ENCODE measurements around the gene PSMD3.

The PSMD3 gene

DNA sequence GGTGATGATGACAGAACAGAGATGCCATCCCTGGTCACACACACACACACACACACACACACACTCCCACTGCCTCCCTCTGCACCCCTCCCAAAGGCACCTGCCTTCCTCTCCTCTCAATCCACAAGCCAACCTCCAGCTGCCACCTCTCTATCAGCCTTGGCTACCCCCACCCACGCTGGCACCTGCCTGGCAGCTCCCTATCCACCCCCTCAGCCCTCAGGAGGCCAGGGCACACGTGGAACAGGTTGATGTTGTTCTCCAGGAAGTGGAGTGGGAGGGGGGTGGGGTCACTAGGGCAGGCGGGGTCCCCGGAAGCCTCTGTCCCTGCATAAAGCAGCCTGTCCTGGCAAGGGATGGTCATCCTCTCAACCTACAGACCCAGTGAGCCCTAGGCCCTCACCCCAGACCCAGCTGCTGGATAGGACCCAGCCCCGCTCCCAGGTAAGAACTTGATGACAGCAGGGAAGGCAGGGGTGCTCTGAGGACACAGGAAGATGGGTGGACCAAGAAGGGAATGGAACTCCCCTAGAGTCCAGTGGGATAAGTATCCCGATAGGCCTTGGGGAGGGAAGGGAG lies 17.9 kb upstream of the PSMD3 start, which contains the start of gene GSDMA:
Gene GSDMA, plus strand, starts transcription at position 363 of the 579 bp plus-strand sequence. CDS start 2,684 bp downstream, outside the sequence.
- DNase-seq: no peak

DNA sequence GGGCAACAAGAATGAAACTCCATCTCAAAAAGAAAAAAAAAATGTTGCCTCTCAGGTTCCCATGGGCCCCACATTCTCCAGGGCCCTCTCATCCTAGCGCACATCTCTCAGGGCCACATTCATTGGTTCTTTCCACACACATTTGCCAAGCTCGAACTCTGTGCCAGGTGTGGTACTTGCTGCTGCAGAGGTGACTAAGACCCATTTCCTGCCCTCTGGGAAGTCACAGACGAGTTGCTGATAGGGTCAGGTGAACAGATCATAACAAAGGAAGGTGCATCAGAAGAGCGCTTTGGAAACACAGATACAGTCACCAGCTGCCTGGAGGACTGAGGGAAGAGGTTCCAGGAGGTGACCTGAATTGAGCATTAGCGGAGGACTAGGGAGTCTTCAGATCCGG lies 16.8 kb upstream of the PSMD3 start:
- DNase-seq: no peak

DNA sequence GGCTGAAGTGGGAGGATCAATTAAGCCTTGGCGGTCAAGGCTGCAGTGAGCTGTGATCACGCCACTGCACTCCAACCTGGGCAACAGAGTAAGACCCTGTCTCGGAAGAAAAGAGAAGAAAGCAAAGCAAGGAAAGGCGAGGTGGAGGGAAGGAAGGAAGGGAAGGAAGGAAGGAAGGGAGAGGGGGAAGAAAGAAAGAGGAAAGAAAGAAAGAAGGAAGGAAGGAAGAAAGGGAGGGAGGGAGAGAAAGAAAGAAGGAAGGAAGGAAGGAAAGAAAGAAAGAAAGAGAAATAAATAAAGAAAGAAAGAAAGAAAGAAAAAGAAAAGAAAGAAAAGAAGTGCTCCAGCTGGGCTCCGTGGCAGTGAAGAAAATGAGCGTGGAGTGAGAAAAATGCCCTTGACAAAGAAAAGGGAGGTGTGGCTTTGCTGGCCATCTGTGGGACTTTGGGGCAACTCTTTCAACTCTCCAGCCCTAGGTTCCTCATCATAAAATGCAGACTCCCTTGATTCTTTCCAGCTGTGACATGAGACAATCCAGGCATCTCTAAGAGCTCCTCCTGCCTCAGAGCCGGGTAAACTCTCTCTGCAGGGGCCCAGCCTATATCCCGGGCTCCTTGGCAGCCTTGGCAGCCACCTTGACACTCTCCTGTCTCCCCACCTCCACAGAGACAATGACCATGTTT lies 15.4 kb upstream of the PSMD3 start:
- no peak for DNase-seq

DNA sequence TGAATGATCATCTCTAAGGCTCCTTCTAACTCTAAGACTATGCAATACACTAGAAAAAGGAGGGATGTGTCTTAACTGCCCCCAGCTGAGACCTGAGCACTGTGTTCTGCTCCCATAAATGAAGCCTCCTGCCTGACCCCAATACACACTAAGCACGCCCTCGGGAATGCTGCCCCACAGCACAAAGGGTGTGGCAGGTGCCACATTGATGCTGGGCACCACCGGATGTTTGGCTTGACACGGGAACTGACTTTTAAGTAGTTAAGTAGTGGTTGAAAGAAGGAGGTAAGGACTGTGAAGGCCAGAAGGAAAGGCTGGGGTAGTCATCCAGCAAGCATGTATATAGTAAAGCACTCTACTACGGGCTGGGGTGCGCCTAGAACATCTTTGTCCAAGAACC lies 13.8 kb upstream of the PSMD3 start:
- DNase-seq: no peak

DNA sequence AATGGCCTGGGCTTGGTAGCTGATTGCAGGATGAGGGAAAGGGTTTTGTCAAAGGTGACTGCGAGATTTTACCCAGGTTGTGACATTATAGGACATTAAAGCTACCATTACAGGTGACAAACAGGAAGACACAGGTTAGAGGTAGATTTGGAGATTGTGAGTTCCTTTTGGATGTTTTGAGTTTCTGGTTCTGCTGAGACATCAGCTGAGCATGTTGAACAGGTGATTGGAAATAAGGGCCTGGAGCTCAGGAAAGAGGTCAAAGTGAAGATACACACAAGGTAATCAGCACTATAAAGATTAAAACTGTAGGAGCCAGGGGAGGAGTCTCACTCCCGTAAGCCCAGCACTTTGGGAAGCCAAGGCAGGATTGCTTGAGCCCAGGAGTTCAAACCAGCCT lies 11.8 kb upstream of the PSMD3 start:
- DNase-seq: no peak

DNA sequence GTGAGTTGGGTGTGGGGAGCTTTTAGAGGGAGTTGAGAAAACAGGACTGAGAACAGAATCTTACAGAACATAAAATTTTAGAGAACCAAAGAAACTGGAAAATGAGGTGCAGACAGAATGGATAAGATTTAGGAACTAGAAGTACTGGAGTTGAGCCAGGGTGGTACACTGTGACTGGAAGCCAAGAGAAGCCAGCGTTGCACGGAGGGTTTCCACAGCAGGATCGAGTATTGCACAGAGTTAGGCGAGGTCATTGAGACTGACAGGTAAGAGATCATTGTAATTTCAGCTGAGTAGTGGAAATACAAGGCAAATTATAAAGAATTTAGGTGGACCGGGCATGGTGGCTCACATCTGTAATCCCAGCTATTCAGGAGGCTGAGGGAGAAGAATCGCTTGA lies 11.2 kb upstream of the PSMD3 start:
- DNase-seq: peak; percentile 35 to 50 (median 45)

DNA sequence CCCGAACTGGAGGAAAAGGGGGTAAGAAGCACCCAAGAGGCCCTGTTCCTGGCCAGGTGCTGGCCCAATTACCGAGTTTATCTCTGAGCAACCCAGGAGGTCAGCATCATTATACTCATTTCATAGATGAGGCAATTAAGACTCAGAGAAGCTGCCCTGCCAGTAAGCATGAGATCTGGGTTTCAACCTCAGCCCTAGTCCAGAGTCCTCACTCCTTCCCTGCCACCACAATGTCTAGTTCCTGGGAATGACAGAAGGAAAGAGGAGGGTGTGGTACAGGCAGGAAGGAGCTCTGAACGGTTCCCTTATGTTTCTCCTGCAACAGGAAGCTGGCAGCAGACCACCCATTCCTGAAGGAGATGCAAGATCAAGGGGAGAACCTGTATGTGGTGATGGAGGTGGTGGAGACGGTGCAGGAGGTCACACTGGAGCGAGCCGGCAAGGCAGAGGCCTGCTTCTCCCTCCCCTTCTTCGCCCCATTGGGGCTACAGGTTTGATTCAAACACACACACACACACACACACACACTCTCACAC lies 10.4 kb upstream of the PSMD3 start:
- DNase-seq: no peak

DNA sequence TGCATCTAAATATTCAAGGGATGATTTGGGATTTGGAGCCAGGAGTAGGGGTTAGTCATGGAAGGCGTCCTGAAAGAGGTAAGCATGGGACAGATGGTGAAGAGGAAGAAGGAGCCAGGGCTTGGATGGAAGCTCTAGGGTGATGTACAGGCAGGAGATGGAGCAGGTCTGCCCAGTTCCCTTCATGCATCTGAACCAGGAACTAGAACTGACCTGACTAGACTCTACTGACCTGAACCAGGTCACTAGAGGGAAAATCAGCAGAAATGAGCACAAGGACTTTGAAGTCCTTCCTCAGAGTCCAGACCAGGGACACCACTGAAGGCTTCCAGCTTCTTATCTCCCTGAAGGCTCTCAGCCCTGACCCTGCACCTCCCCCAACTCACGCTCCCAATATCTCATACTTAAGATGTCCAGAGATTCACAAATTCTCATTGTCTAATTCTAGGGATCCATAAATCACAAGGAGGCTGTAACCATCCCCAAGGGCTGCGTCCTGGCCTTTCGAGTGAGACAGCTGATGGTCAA lies 9.5 kb upstream of the PSMD3 start:
- no peak for DNase-seq

DNA sequence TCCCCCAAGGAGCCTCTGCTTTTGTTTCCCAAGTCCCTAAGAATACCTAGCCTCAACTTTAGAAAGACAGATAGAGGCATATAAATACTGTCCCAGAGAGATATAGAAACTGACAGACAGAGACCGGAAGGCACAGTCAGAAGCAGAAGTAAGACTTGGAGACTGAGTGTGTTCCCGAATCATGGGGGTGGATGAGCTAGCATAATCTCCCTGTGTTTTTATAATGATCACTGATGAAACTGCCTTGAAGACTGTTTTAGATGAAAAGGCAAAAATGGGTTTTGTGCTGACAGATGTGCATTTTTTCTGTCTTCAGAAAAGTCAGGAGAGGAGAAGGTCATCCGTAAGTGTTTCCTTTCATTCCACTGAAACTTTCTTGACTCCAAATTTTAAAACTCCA lies 8.3 kb upstream of the PSMD3 start:
- DNase-seq: peak; percentile 81 to 90 (median 82)

DNA sequence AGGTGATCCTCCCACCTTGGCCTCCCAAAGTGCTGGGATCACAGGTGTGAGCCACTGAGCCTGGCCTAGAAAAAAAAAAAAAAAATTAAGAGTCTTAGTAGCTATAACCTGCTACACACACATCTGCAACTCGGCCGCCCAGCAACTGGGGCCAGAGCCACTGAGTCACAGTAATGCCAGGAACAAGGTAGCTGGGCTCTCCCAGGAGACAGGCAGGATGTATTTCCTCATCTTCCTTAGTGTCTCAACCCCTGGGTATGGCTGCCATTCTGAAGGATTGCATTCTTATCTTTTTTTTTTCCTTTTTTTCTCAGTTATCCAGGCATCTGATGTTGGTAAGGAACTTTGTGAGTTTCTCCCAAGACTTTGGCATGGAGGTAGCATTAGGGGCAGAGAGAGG lies 7.1 kb upstream of the PSMD3 start:
- DNase-seq: no peak

DNA sequence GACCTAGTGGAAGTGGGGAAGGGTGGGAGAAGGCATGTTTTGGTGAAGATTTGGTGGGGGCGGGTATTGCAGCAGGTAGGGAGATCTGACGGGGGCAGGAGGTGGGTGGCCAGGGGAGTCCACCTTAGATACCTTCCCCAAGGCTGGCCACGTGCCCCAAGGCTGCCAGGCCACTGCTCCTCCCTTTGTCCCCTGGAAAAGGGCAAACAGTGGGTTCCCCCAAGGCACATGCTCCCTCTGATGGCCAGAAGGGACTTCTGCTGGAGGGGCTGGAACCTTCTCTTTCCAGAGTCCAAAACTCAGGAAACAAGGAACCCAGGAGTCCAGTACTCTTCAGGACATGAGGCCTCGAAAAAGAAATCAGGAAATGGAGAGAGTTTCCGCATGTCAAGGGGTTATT lies 6.2 kb upstream of the PSMD3 start:
- DNase-seq: no peak

DNA sequence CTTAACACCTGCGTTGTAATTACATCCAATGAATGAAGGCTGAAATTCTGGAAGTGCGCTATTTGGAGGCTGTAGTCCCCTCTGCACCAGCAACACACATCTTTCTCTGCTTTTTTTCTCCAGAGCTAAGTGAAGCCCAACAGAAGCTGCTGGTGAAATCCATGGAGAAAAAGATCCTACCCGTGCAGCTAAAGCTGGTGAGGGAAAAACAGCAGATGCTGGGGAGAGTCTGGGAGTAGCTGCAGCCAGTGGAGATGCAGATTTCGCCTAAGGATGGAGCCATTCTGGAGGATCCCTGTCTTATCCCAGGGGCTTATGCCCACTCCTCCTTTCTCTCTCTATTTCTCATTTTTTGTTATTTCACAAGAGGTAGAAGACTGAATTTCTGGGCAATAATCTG lies 4.8 kb upstream of the PSMD3 start:
- DNase-seq: no peak

DNA sequence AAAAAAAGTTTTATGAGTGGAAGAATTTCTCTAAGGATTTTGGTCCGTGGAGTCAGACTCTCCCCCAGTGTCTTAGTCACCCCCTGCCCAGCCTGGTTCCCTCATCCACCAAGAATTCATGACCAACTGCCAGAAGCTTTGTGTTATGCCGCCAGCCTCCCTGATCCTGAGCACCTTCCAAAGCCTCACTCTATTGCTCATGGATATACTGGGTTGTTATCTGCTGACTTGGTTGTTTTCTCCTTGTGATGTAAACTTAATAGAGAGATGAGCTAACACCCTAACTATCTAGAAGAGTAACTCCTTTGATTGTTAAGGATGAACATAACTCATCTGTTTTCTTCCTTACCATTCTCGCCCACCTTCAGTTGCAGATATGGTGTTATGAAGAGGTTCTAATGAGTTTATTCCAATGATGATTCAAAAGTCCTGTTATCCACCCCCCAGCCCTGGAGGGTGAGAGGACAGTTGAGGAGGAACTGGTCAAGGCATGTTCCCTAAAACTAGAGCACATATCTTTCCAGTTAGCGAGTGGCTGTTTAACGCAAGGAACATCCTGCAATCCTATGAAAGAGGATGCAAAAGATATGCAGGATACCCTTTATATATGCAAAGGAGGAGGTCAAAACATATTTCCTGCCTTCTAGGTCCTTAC lies 1.5 kb upstream of the PSMD3 start:
- DNase-seq: peak; percentile 53 to 56 (median 53)

DNA sequence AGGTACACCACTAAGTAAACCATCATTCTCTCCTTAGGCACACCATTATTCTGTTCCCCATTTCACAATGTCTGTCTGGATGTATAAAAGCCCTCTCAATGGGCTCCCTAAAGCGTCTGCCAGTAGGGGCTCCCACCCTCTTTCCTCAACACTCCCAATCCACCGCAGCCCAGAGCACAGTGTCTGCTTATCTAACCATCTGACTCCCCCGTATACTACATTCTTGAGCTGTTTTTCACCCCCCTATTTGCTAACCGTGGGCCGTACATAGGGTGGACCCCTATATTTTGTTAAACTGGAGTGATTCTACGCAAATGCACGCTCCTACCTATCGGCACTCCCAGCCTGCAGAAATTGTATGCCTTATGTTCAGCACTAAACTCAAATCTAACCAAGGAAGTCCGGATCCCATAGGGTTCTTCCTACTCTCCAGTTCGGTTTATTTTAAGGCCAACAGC lies 685 bp upstream of the PSMD3 start:
- peak in 2 of 3 donors; percentile 19 to 41 for DNase-seq

DNA sequence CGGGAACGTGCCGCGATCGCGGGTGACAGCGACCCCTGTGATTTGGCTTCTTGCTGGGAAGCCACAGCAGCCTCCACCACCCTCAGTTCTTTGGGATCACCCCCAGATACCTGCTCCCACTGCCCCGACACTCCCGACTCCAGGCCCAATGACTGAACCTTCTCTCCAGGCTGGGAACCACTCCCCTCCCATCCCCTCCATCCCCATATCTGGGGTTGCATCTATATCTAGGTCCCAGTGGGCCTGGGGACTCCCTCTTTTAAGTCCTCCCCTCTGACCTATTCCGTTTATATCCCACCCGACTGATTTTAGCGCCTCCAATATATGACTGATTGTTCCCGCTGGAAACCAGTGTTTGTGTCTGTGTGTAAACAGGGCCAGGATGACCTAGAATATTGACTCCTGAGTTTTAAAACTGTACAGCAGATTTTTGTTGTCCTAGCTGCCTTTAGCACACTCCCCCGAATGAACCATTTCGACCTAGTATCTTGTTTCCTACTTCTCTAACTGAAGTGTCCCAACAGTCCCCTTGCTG lies 667 bp downstream of the PSMD3 start:
- DNase-seq: no peak

DNA sequence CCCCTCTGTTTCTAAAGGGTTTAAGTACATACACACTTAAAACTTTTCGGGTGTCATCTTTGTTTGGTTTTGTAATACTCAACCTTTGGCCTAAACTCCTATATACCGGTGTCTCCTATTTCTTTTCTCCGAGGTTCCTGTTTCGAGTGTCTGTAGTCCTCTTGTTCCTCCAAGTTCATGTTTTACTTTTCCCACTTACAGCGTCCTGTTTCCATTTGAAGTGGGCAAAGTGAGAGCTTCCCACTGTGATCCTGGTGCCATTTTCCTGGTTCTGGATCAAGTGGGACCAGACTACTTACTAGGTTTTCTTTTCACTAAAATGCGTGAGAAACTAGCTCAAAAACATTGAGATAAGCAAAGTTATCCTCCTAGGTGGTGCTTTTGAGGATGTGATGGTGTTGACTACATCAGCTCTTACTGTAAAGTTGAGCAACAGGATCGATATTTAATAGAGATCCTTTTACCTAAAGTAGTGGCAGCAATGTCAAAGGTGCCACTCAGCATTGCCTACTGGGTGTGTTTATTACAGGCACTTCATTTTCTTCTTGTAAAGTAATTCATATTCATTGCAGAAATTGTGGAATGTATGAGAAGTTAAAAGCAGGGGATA lies 1.3 kb downstream of the PSMD3 start:
- DNase-seq: peak in 1 of 3 donors; percentile 37

DNA sequence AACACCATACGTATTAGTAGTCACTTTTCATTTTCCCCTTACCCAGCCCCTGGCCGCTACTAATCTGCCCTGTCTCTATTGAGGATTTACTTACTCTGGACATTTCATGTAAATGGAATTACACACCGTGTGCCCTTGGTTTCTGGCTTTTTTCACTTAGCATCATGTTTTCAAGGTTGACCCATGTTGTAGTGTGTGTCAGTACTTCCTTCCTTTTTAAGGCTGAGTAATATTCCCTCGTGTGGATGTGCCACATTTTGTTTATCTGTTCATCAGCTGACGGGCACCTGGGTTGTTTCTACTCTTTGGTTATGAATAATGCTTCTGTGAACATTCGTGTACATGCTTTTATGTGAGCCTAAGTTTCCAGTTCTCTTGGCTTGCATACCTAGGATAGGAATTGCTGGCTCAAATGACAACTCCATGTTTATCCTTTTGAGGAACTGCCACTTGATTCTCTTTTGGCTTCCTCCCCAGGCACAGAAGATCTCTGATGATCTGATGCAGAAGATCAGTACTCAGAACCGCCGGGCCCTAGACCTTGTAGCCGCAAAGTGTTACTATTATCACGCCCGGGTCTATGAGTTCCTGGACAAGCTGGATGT lies 7.7 kb downstream of the PSMD3 start:
- no peak for DNase-seq

DNA sequence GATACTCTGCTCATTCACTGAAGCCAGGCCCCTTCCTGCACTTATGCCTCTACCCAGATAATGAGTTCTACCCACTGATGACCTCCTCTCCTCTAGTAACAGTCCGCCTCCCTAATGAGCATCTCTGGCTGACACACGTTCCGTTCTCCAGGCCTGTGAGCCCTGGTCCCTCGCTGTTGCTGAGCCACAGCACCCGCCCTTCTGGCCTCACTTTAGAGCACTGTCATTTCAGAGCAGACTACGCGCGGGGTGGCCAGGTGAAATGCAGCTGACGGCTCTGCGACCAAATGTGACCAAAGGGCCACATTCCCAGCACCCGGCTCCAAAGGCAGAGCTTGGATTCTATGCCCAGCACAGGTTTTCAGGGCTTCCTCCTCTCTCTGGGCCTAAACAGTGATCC lies 13.8 kb downstream of the PSMD3 start:
- DNase-seq: no peak

DNA sequence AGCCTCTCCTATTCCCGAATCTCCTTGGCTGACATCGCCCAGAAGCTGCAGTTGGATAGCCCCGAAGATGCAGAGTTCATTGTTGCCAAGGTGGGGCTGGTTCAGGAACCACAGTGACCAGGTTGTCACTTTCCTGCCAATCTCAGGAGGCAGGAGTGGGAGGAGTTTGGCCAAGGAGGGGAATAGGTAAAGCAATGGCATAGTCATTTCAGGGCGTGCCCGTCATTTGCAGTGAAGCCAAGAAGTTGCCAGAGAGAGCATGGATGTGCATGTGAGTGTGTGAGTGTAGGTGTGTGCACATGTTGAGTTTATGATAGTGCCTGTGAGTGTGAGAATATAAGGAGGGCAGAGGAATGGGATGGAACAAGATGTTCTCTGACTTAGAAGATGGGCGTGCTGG lies 14.8 kb downstream of the PSMD3 start:
- no peak for DNase-seq

DNA sequence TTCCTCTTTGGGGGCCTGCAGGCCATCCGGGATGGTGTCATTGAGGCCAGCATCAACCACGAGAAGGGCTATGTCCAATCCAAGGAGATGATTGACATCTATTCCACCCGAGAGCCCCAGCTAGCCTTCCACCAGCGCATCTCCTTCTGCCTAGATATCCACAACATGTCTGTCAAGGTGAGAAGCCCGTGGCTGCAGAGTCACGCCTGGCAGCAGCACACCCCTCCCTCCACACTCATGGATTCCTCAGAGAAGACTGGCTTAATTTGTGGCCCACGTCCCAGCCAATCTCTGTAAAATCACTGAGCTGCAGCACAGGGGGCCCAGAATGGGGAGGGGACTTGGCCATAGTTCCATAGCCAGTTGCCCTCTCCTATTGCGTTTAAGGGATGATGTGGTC lies 15.6 kb downstream of the PSMD3 start:
- no peak for DNase-seq

DNA sequence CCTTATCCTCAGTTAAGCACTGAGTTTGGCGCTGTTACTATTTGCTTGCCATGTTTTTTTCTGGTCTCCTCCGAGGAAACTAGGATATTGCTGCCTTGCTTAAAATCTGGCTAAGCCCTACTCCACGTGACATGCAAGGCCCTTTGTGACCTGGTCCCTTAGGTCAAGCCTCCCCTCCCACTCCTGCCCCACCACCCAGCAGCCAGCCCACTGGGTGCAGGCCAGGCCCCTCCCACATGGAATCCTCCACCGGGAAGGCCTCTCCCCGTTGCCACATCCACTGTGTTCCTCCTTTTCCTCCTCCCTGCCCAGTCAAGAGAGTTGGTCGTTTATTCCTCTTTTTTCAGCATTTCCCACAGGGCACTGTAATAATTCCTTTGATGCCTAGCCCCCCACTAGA lies 16.2 kb downstream of the PSMD3 start:
- DNase-seq: peak; percentile 48 to 70 (median 48)

DNA sequence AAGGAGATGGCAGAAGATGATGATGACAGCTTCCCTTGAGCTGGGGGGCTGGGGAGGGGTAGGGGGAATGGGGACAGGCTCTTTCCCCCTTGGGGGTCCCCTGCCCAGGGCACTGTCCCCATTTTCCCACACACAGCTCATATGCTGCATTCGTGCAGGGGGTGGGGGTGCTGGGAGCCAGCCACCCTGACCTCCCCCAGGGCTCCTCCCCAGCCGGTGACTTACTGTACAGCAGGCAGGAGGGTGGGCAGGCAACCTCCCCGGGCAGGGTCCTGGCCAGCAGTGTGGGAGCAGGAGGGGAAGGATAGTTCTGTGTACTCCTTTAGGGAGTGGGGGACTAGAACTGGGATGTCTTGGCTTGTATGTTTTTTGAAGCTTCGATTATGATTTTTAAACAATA lies 16.9 kb downstream of the PSMD3 start:
- DNase-seq: no peak

DNA sequence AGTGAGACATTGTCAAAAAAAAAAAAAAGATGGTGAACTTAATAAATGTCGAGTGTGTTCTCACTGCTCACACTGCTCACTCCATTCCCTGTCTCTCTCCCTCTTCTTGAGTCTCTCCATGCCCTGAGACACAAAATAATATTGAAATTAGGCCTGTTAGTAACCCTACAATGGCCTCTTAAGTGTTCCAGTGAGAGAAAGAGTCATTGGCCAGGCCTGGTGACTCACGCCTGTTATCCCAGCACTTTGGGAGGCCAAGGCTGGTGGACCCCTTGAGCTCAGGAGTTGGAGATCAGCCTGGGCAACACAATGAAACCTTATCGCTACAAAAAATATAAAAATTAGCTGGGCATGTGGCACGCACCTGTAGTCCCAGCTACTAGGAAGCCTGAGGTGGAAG lies 18.5 kb downstream of the PSMD3 start:
- no peak for DNase-seq

Measured in suppressor macrophage treated with lipopolysaccharide for 1 hour (primary cell).